Measurements from ENCODE around the gene TTLL5.

GRCh38 chr14:75727124-75727523, 66.1 kb downstream of the TTLL5 start:
- TF ChIP-seq CTCF (conservative IDR thresholded peaks at IDR 0.05 in 1 of 2, IDR thresholded peaks at IDR 0.05 in 1 of 2; ENCODE audit: low read depth in 1 of 2, low read length in 2 of 2) (no peak), EZH2 (IDR thresholded peaks at IDR 0.05; ENCODE audit: low read length, missing control alignments) (no peak)
